Ectodermal cell (in vitro differentiated cells): ENCODE data around the gene ADGRA3.
"Not testable (repeated sequence)": the region's sequence is repeated elsewhere in the genome, so short reads cannot be mapped to it uniquely, and the experiment has no call there.

Experiments used
- H3K27ac ChIP-seq: 2 replicates; pipeline ENCODE4 v1.7.0; 2013; ENCODE audit warnings: mild to moderate bottlenecking, low read depth, low read length; ENCODE audit not compliant: insufficient read depth, poor library complexity, severe bottlenecking
- H3K27me3 ChIP-seq: 2 replicates; pipeline ENCODE4 v1.7.0; 2013; ENCODE audit warnings: mild to moderate bottlenecking, low read length; ENCODE audit not compliant: insufficient read depth, control insufficient read depth, poor library complexity, severe bottlenecking
- H3K36me3 ChIP-seq: one replicate; pipeline ENCODE4 v1.7.0; 2013; ENCODE audit warnings: low read length; ENCODE audit not compliant: control insufficient read depth, insufficient read depth
- H3K4me1 ChIP-seq: one replicate; pipeline ENCODE4 v1.7.0; 2013; ENCODE audit warnings: low read length; ENCODE audit not compliant: control insufficient read depth, insufficient read depth
- H3K4me3 ChIP-seq: 2 replicates; pipeline ENCODE4 v1.7.0; 2013; ENCODE audit warnings: low read depth, low read length, control low read depth; ENCODE audit not compliant: insufficient read depth
- H3K9me3 ChIP-seq: 2 replicates; pipeline ENCODE4 v1.7.0; 2013; ENCODE audit warnings: mild to moderate bottlenecking, low read length, moderate library complexity; ENCODE audit not compliant: control insufficient read depth
- WGBS, 2 experiments: methylation state at CpG; one replicate each; pipeline ENCODE4 v1.1.7; 2013; ENCODE audit warnings: missing lambda C conversion rate in 2 of 2; 5-methylcytosine and 5-hydroxymethylcytosine counted together

Gene ADGRA3

GRCh38 chr4:22483551-22483981 lies 32.3 kb downstream of the ADGRA3 start:
- Histone ChIP-seq H3K4me3 (no peak overlapping the region), H3K27me3 (no peaks in the 10 kb centered on the region), H3K9me3 (no peaks in the 10 kb centered on the region), H3K4me1 (peaks cover 6% of the 10 kb centered on the region), H3K36me3 (no peaks in the 10 kb centered on the region), H3K27ac (no peak overlapping the region)
- 94 to 97% methylated on average over 1 of the region's 1 CpG for WGBS, 2 experiments

DNA sequence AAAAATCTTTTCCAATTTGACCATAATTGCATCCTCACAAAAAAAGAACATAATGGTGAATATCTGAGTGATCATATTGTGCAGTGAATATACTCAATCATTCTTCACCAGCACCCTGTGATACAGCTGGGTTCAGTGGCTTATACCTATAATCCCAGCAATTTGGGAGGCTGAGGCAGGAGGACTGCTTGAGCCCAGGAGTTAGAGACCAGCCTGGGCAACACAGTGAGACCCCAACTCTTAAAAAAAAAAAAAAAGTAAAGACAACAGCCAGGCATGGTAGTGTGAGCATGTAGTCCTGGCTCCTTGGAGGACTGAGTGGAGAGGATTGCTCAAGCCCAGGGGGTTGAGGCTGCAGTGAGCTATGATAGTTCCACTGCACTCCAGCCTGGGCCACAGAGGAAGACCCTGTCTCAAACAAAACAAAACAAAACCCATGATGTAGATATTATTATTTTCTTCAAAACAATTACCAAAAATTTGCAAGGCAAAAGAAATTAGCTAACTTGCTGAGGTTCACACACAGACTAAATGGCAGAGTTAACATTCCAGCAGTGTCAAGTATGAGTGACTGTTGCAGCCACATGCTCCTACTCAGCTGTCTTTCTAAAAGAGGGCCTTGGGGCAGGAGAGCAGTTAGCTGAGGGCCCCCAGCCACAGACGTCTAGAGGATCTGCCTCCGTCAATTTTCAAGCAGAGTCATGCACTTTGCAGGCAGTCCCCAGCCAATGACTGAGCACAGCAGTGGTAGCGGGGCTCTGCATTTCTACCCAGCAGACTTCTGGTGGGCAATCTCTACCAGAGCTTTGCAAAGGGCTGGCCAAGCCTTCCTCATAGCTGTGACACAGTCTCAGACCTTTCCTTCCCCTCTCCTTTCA lies 33.4 kb downstream of the ADGRA3 start:
- Histone ChIP-seq H3K4me1 (peaks cover 6% of the 10 kb centered on the region), H3K27ac (no peak overlapping the region), H3K4me3 (no peak overlapping the region), H3K36me3 (no peaks in the 10 kb centered on the region), H3K27me3 (no peaks in the 10 kb centered on the region), H3K9me3 (no peaks in the 10 kb centered on the region)
- WGBS, 2 experiments, result 63 to 68% methylated on average over 3 of the region's 3 CpGs

DNA sequence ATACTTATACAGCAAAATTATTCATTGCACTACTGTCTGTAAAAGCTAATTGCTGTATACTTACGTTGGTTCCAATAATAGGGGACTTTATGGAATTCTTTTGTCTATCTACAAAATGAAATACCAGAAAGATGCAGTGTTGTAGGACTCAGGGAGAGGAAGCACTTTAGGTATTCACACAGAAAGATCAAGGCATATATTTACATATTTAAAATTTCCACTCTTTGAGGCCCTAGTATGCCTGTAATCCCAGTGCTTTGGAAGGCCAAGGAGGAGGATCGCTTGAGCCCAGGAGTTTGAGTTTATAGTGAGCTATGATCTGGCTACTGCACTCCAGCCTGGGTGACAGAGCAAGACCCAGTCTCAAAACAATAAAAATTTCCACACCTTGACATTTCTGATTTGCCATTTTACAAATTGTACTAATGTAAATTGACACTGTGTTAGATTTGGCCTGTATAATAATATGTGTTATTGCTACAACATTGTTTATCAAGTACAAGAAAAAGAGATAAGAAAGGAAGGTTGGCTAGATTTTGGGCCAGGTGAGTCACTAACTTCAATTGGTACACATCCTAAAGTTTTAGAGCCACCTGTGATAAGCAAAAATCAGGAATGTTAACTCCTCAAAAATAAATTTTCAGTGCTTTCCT lies 35.1 kb downstream of the ADGRA3 start:
- no peak overlapping the region for H3K4me3 ChIP-seq
- H3K27me3 ChIP-seq, result no peaks in the 10 kb centered on the region
- H3K9me3 ChIP-seq, result no peaks in the 10 kb centered on the region
- no peak overlapping the region for H3K27ac ChIP-seq
- H3K4me1 ChIP-seq, result peaks cover 6% of the 10 kb centered on the region
- H3K36me3 ChIP-seq, result no peaks in the 10 kb centered on the region
- WGBS, 2 experiments, result 83 to 89% methylated on average over 1 to 2 of the region's 2 CpGs

DNA sequence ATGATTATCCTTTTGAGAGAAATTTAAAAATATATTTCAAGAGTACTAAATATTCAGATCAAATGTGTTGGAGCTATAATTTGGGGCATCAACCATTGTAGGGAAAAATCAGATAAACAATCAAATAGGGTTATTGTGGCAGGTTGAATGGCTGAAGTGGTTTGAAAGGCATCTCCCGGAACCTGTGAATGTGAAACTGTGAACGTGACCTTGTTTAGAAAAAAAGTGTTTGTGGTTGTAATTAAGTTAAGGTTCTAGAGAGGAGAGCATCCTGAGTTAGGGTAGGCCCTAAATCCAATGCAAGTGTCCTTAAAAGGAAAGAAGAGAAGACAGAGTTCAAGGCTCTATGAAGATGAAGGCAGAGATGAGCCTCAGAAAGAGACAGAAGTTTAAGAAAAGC lies 37.4 kb downstream of the ADGRA3 start:
- Histone ChIP-seq H3K27me3 (no peaks in the 10 kb centered on the region), H3K4me3 (no peak overlapping the region), H3K9me3 (no peaks in the 10 kb centered on the region), H3K27ac (no peak overlapping the region), H3K36me3 (no peaks in the 10 kb centered on the region), H3K4me1 (no peaks in the 10 kb centered on the region)
- WGBS, 2 experiments, result 47 to 48% methylated on average over 2 of the region's 2 CpGs

GRCh38 chr4:22477813-22478182 lies 38.1 kb downstream of the ADGRA3 start:
- Histone ChIP-seq H3K27me3 (no peaks in the 10 kb centered on the region), H3K9me3 (no peaks in the 10 kb centered on the region), H3K36me3 (no peaks in the 10 kb centered on the region), H3K27ac (no peak overlapping the region), H3K4me1 (no peaks in the 10 kb centered on the region), H3K4me3 (no peak overlapping the region)
- WGBS, 2 experiments, result 79 to 81% methylated on average over 6 of the region's 6 CpGs

- WGBS, 2 experiments, result 93 to 99% methylated on average over 4 to 6 of the region's 8 CpGs
- H3K9me3 ChIP-seq, result no peaks in the 10 kb centered on the region
- no peaks in the 10 kb centered on the region for H3K27me3 ChIP-seq
- H3K4me3 ChIP-seq, result no peak overlapping the region
- H3K4me1 ChIP-seq, result no peaks in the 10 kb centered on the region
- no peak overlapping the region for H3K27ac ChIP-seq
- H3K36me3 ChIP-seq, result no peaks in the 10 kb centered on the region
These were observed 38.6 kb downstream of the ADGRA3 start for GRCh38 chr4:22477136-22477812.

DNA sequence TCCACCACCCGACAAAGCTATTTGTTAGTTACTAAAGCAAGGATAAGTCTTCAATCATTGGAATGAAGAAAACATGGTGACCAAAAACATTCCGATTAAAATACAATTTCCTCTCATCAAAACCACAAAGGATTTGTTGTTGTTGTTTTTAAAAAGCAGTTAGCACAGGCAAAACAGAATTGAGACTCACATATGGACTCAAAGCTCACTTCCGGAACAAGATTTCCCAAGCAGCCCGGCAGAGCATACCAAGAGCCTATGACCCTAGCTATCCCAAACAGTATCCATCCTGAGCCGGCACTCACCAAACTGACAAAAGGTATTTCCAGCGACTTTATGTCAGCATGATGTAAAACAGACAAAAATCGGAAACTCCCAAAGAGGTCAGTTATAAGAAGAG lies 39.9 kb downstream of the ADGRA3 start:
- Histone ChIP-seq H3K9me3 (no peaks in the 10 kb centered on the region), H3K27me3 (no peaks in the 10 kb centered on the region), H3K36me3 (no peaks in the 10 kb centered on the region), H3K4me3 (no peak overlapping the region), H3K27ac (no peak overlapping the region), H3K4me1 (no peaks in the 10 kb centered on the region)
- 85 to 98% methylated on average over 4 to 7 of the region's 7 CpGs for WGBS, 2 experiments

DNA sequence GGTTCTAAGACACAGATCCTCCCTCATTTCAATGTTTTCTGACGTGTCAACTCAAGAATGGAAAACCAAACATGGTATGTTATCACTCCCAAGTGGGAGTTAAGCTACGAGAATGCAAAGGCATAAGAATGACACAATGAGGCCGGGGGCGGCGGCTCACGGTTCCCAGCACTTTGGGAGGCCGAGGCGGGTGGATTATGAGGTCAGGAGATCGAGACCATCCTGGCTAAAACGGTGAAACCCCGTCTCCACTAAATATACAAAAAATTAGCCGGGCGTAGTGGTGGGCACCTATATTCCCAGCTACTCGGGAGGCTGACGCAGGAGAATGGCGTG lies 40.6 kb downstream of the ADGRA3 start:
- not testable (repeated sequence) for H3K4me1 ChIP-seq, H3K4me3 ChIP-seq, H3K27me3 ChIP-seq, H3K9me3 ChIP-seq, H3K27ac ChIP-seq, H3K36me3 ChIP-seq
- 84 to 85% methylated on average over 16 of the region's 16 CpGs for WGBS, 2 experiments

GRCh38 chr4:22474636-22475310 lies 41.1 kb downstream of the ADGRA3 start:
- Histone ChIP-seq H3K36me3 (peaks cover 3% of the 10 kb centered on the region), H3K4me3 (no peak overlapping the region), H3K27ac (no peak overlapping the region), H3K9me3 (no peaks in the 10 kb centered on the region), H3K4me1 (no peaks in the 10 kb centered on the region), H3K27me3 (no peaks in the 10 kb centered on the region)
- WGBS, 2 experiments, result 73 to 78% methylated on average over 5 of the region's 5 CpGs

DNA sequence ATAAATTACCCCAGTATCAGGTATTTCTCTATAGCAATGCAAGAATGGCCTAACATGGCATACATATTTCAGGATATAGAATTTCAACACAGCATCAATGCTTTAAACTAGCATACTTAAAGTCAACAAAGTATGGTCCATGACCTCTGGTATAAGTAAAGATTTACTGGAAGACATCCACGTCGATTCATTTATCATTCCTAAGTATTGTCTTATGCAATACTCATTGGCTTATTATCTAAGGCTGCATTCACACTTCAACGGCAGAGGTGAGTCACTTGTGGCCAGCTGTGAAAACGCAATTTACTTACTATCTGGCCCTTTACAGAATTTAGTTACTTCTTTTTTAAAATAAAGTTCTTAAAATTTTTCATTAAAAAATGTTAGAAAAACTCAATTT lies 42.6 kb downstream of the ADGRA3 start:
- no peaks in the 10 kb centered on the region for H3K27me3 ChIP-seq
- no peak overlapping the region for H3K27ac ChIP-seq
- no peaks in the 10 kb centered on the region for H3K9me3 ChIP-seq
- 91 to 97% methylated on average over 4 of the region's 4 CpGs for WGBS, 2 experiments
- H3K36me3 ChIP-seq, result peaks cover 9% of the 10 kb centered on the region
- no peaks in the 10 kb centered on the region for H3K4me1 ChIP-seq
- no peak overlapping the region for H3K4me3 ChIP-seq
